Lower leg skin (tissue), 3 donors: Measurements from ENCODE around the gene EPO.

Source experiments
- CTCF ChIP-seq, 3 donors: fragments of 450-650 bp; IDR thresholded peaks; one replicate each; pipeline ENCODE4 v1.5.1; 2016; ENCODE audit warnings: antibody characterized with exemption in 3 of 3, mild to moderate bottlenecking in 3 of 3, moderate library complexity in 2 of 3
- POLR2A ChIP-seq, 2 donors: fragments of 450-650 bp; IDR thresholded peaks; one replicate each; pipeline ENCODE4 v1.6.1; 2016 to 2017; ENCODE audit warnings: antibody characterized with exemption in 2 of 2, mild to moderate bottlenecking in 1 of 2, moderate library complexity in 1 of 2

- TF ChIP-seq CTCF (IDR thresholded peaks at IDR 0.05) (no peak), POLR2A (IDR thresholded peaks at IDR 0.05) (no peak)
Observed at GRCh38 chr7:100726996-100727761, 6.9 kb downstream of the EPO start.
